Left lung (tissue), 10 donors: ENCODE measurements around the gene PRKAR2A. TPM values are rescaled to one million over a fixed set of nuclear protein-coding genes. Genes with fewer than 3 reads are reported as not detected.

Source experiments
- ATAC-seq: fragments of 200-7000 bp; cut with Tn5 transposase; one replicate; pipeline ENCODE4 v1.9.1; 2020; ENCODE audit warnings: moderate library complexity
- DNase-seq, 4 donors: peaks; one replicate each; pipeline ENCODE4 v3.0.0-alpha.2; 2013 to 2020
- H3K27ac ChIP-seq, 2 donors: fragments of 200-600 bp; sonication (generic) in 1 of 2; one replicate each; pipeline versions ENCODE4 v1.5.0 to v1.8.0; 2020 to 2021
- H3K27me3 ChIP-seq, 2 donors: fragments of 200-600 bp; sonication (generic) in 1 of 2; one replicate each; pipeline versions ENCODE4 v1.5.0 to v1.8.0; 2020 to 2021
- H3K36me3 ChIP-seq, 2 donors: fragments of 200-600 bp; sonication (generic) in 1 of 2; one replicate each; pipeline versions ENCODE4 v1.5.0 to v1.8.0; 2020 to 2021
- H3K4me1 ChIP-seq, 2 donors: fragments of 200-600 bp; one replicate each; pipeline ENCODE4 v1.8.0; 2021
- H3K4me3 ChIP-seq, 2 donors: fragments of 200-600 bp; sonication (generic) in 1 of 2; one replicate each; pipeline versions ENCODE4 v1.5.0 to v1.8.0; 2020 to 2021; ENCODE audit warnings: mild to moderate bottlenecking in 1 of 2
- H3K9me3 ChIP-seq, 2 donors: fragments of 200-600 bp; sonication (generic) in 1 of 2; one replicate each; pipeline versions ENCODE4 v1.5.0 to v1.8.0; 2020 to 2021
- intact Hi-C, 2 donors: fragments of 100-400 bp; cut with DNase I; formaldehyde crosslinking; loops; one replicate each; pipeline versions ENCODE4 v1.11.2 to v1.14.2; 2022
- polyA plus RNA-seq, 6 donors: library from polyadenylated mRNA; unstranded; fragments of 120-200 nt; gene quantifications; one replicate each; pipeline ENCODE4 v1.2.1, GENCODE V29; 2013; ENCODE audit not compliant: insufficient read length in 6 of 6
- total RNA-seq, 2 donors: library from RNA; stranded (reverse); fragmentation: NEBNext Ultra II Directional; extraction: Animal tissue kit (Norgen Biotek cat#: 25700); gene quantifications; one replicate each; pipeline ENCODE4 v1.2.1, GENCODE V29; 2021
- TF ChIP-seq, protein P1 (sequence below), 2 donors: fragments of 200-600 bp; sonication (generic) in 1 of 2; IDR thresholded peaks; one replicate each; pipeline versions ENCODE4 v1.5.0 to v1.8.0; 2021; ENCODE audit warnings: antibody characterized with exemption in 2 of 2
- donor health status: DM: no; HTN: yes; CAD: no.
- donor health status: DM: no; HTN: no; CAD: no.

Gene PRKAR2A
- total and polyA plus RNA-seq, 8 donors: 29.4 to 58.1 (median 34.6) TPM

DNA sequence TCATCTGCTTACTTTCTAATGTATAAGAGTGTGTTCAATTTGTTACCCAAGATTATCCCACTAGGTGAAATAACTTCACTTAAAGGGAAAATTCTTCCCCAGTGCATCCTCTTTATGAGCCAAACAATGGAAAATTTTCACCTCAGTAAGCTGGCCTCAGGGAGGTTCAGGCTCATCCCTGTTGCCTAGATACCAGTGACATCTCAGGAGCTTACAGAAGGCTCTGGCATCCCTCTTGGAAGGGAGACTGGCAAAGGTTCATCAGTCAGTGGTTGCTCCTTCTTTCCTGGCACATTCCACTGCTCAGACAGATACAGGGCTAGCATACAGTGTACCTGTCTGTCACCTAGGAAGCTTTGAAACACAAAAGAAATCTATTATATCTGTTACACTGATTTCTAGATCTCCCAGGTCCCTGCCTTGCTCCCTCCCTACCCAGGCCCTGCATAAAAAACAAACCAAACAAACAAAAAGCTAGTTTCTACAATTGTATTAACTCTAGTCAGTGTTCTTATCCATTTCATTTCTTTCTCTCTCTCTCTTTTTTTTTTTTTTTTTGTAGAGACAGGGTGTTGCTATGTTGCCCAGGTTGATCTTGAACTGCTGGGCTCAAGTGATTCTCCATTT lies 132.4 kb downstream of the PRKAR2A start:
- ATAC-seq (no peak), DNase-seq (no peak)
- Histone ChIP-seq H3K36me3 (peaks cover 0 to 38% of the 10 kb centered on the region in 2 donors), H3K9me3 (no peaks in the 10 kb centered on the region), H3K27ac (no peak overlapping the region), H3K4me1 (peaks cover 10 to 55% of the 10 kb centered on the region in 2 donors), H3K27me3 (no peaks in the 10 kb centered on the region), H3K4me3 (peak overlapping the region; percentile 65 to 78)
- TF ChIP-seq, protein P1, sequence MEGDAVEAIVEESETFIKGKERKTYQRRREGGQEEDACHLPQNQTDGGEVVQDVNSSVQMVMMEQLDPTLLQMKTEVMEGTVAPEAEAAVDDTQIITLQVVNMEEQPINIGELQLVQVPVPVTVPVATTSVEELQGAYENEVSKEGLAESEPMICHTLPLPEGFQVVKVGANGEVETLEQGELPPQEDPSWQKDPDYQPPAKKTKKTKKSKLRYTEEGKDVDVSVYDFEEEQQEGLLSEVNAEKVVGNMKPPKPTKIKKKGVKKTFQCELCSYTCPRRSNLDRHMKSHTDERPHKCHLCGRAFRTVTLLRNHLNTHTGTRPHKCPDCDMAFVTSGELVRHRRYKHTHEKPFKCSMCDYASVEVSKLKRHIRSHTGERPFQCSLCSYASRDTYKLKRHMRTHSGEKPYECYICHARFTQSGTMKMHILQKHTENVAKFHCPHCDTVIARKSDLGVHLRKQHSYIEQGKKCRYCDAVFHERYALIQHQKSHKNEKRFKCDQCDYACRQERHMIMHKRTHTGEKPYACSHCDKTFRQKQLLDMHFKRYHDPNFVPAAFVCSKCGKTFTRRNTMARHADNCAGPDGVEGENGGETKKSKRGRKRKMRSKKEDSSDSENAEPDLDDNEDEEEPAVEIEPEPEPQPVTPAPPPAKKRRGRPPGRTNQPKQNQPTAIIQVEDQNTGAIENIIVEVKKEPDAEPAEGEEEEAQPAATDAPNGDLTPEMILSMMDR (IDR thresholded peaks at IDR 0.05): no peak
- intact Hi-C loops: no loop called here

DNA sequence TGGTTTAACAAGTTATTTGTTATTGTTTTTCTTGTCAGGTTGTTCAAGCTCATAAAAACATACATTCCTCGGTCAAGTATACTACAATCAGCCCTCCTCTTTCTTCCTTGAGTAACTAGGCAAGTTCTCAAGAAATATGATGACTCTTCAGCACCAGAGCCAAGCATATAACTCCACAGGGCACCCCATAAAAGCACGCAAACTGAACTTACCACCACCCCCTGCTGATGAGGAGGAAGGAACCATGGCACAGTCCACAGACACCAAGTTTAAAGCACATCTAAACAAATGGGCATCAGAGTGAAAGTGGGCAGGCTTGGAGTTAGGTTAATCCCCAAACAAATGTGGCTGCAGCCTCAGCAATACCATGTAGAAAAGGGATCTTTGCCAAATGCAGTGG lies 135.9 kb downstream of the PRKAR2A start:
- intact Hi-C loops: no loop called here
- Histone ChIP-seq H3K36me3 (peaks cover 0 to 54% of the 10 kb centered on the region in 2 donors), H3K4me3 (no peak overlapping the region), H3K4me1 (peaks cover 24 to 65% of the 10 kb centered on the region in 2 donors), H3K27me3 (no peaks in the 10 kb centered on the region), H3K9me3 (no peaks in the 10 kb centered on the region), H3K27ac (no peak overlapping the region)
- DNase-seq (no peak), ATAC-seq (peak; percentile 27)
- TF ChIP-seq, protein P1 (IDR thresholded peaks at IDR 0.05): no peak

DNA sequence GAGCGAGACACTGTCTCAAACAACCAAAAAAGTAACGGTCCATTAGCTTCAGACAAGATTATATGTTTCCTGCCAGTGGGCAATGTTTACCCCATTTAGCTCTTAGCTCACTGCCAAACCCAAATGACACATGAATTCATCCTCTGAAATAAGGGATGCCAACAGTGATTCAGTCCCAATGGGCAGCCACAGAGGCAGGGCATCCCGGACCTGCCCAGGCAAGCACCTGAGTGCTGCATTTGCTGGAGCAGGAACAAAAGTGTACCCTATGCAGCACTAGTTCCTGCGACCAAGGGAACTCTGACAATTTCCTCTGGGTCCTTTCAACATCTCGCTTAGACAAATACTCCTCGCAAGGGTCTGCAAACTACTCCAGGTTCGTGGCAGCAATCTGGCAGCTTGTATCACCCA lies 138.6 kb downstream of the PRKAR2A start:
- peaks cover 14 to 53% of the 10 kb centered on the region in 2 donors for H3K4me1 ChIP-seq
- DNase-seq (no peak), ATAC-seq (peak; percentile 77)
- no peaks in the 10 kb centered on the region for H3K9me3 ChIP-seq
- TF ChIP-seq, protein P1 (IDR thresholded peaks at IDR 0.05): no peak
- intact Hi-C loops: no loop called here
- H3K4me3 ChIP-seq: no peak overlapping the region
- peak overlapping the region in 1 of 2 donors; percentile 5 for H3K27ac ChIP-seq
- peaks cover 0 to 54% of the 10 kb centered on the region in 2 donors for H3K36me3 ChIP-seq
- H3K27me3 ChIP-seq: no peaks in the 10 kb centered on the region

DNA sequence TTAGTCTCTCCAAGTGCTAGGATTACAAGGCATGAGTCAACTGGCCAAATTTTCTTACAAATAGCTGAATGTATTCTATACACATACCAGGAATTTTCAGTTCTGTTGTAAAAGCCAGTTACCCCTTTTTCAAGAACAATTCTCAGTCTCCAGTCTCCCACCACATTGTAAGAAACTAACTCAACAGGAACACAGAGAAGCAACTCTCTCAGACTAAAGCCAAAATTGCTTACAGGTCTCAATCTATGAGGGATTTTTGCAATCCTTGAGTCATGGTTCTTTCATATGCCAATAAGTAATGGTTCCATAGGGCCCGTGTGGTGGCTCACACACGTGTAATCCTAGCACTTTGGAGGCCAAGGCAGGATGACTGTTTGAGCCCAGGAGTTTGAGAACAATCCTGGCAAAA lies 139.2 kb downstream of the PRKAR2A start:
- DNase-seq (no peak), ATAC-seq (peak; percentile 8)
- TF ChIP-seq, protein P1 (IDR thresholded peaks at IDR 0.05): no peak
- Histone ChIP-seq H3K4me3 (no peak overlapping the region), H3K4me1 (peaks cover 14 to 51% of the 10 kb centered on the region in 2 donors), H3K27me3 (no peaks in the 10 kb centered on the region), H3K27ac (peak overlapping the region in 1 of 2 donors; percentile 5), H3K9me3 (no peaks in the 10 kb centered on the region), H3K36me3 (peaks cover 0 to 49% of the 10 kb centered on the region in 2 donors)
- intact Hi-C loops: no loop called here

DNA sequence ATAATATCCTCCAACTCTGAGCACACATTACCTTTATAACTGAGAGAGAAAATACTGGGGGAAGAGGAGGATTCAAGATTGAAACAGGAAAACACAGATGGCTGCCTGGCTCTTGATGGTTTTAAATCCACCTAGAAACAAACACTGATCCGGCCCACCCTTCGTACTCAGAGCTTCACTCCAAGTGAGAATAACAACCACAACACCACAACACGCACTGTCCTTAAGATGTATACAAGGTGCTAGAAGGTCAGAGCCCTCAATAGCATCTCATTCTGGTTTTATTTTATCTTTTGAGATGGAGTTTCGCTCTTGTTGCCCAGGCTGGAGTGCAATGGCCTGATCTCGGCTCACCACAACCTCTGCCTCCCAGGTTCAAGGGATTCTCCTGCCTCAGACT lies 140.5 kb downstream of the PRKAR2A start:
- TF ChIP-seq, protein P1 (IDR thresholded peaks at IDR 0.05): no peak
- Histone ChIP-seq H3K27me3 (no peaks in the 10 kb centered on the region), H3K4me1 (peaks cover 14 to 38% of the 10 kb centered on the region in 2 donors), H3K36me3 (peaks cover 0 to 36% of the 10 kb centered on the region in 2 donors), H3K27ac (no peak overlapping the region), H3K9me3 (no peaks in the 10 kb centered on the region), H3K4me3 (no peak overlapping the region)
- DNase-seq (no peak), ATAC-seq (no peak)
- intact Hi-C loops: no loop called here
